GM19463 (cell line): Measurements from ENCODE around the gene TPMT.
"Not testable (repeated sequence)": the region's sequence is repeated elsewhere in the genome, so short reads cannot be mapped to it uniquely, and the experiment has no call there.

Experiments used
- ATAC-seq: cut with Tn5 transposase; IDR thresholded peaks from one replicate; pipeline ENCODE4 v1.9.1; 2021; ENCODE audit warnings: mild to moderate bottlenecking, moderate library complexity; ENCODE audit not compliant: unreplicated experiment

TPMT gene

DNA sequence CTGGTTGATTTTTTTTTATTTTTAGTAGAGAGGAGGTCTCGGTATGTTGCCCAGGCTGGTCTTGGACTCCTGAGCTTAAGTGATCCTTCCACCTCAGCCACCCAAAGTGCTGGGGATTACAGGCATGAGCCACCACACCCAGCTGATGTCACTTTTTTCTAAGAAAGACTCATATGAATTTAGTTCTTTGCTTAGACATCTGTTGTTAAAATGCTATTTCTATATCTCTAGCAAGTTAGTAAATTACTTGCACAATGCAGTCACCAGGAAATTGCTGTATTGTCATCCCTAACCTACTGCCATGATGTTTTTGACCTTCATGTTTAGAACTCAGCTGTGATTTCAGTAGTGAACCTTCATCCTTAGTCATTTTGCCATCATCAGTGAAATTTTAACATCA lies 6.0 kb upstream of the TPMT start:
- ATAC-seq = no peak

DNA sequence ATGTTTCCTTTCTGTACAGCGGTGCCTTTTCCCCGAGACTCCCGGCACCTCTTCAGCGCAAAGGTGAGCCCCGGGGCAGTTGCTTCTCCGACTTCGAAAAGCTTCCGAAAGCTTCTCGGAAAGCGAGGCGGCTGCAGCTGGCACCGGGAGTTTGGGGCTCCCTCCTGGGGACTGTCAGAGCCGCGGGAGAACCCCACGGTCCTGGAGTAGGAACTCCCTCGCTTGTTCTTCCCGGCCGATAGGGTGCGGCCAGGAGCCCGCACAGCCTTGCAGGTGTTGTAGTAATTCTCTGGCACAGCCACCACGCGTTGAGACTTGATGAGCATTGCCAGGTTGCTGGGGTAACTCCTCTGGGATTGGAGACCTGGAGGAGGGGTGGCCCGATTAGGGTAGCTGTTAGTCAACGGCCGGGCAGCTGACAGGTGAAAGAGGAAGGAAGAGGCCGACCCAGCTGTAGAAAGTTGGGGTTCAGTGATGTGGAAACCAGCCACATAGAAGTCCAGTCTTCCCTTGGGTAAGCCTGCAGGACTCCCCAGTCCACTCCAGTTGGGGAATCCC lies 1.1 kb upstream of the TPMT start:
- ATAC-seq = peak; percentile 29

DNA sequence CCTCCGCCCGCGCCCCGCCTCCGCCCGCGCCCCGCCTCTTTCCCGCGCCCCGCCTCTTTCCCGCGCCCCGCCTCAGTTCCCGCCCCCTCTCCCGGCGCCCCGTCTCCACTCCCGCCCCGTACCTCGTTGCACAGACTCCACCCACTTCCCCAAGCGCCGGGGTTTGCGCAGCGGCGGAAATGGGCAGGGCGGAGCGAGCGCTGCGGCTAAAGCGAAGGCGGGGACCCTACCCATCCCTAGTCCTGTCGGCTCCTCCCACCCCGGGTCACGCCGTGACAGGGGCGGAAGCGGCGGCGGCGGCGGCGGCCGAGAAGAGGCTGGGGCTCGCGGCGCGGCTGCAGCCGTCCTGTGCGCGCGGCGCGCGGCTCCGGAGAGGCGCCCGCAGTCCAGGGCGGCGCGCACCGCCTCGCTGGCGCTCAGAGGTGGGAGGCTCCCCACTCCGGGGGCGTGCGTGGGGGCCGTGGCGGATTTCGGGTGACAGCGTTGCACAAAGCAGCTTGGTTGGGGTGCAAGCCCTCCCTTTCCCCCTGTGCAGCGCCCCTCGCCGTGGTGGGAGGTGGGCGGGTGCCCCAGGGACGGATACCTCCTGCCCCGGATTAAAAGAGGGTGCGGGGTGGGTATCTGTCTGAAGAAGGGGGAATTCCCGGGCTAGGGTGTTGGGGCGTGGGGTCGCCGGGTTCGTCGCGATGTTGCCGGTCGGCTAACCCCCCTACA lies 430 bp upstream of the TPMT start, which contains the start of gene KDM1B:
Gene KDM1B (plus strand): TSS at position 273 of the 714 bp plus-strand sequence. CDS start 4,474 bp downstream, outside the sequence.
- peak; percentile 86 for ATAC-seq

DNA sequence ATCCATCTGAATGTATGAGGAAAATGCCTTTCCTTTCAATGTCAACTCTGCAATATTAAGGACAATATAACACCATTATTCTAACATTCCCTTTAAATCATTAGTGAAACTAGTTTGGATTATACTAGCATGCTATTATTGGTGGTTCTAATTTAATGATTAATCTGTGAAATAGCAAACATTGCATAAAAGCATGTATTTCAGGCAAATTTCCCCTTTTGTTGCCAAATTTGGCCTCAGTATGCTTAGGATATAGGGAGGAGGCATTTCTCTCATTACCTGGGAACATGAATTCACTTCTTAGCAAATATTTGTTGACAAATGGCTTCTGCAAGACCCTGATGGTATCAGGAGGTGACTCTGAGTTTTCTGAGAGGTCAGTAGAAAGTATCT lies 1.6 kb downstream of the TPMT start:
- no peak for ATAC-seq

DNA sequence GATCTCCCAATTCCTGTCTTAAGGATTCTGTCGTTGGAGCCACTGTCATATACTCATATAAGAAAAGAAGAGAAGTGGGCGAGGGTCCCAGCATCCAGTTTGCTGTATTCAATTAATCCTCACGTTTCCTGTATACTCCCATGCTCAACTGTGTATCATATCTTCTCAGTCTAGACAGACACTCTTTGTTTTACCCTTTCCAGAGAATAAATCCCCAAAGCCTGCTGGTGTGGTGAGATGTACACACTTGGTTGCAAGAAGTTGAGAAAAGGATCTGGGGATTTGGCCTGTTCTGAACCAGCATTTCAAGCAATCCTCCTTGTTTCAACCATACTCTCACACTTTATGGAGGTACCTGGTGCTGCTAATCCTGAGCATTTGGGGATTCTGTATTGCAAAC lies 3.1 kb downstream of the TPMT start:
- ATAC-seq = no peak

DNA sequence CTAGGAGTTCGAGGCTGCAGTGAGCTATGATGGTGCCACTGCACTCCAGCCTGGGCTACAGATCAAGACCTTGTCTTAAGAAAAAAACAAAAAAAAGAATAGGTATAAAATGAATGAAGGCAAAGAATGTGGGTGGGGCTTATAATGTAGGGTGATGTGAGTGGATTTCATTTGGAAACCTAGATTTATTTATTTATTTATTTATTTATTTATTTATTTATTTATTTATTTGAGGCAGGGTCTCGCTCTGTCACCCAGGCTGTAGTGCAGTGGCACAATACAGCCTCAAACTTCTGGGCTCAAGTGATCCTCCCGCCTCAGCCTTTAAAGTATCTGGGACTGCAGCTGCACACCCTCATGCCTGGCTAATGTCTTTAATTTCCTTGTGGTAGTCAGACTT lies 3.5 kb downstream of the TPMT start:
- not testable (repeated sequence) for ATAC-seq

DNA sequence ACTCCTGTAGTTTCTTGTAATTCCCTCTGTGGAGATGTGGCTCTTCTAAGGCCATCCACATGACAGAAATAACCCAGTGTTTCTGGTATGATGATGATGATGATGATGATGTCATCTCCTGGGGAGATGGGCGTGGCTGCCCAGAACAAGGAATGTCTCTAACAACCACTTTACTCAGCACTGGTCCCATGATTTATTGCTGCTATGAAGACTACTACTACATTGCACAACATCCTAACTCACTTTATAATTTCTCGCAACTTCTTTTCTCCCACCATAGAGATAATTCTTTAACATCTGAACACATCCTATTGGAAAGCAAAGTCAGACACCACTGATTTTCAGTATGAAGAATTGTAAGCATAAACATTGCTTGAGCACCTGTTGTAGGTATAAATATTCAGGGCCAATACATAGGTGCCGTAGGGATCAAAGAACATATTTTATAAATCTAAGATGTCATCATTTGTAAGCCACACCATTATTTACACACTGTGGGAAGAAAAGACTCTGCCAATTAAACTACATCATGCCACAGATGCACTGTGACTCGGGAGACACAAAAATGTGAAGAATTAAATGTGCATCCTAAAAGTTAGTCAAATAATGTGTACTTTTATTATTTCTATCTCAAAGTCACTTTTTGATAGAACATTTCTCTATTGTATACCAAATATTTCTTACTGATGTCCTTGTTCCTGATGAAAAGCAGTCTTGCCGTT lies 6.4 kb downstream of the TPMT start:
- ATAC-seq = no peak

DNA sequence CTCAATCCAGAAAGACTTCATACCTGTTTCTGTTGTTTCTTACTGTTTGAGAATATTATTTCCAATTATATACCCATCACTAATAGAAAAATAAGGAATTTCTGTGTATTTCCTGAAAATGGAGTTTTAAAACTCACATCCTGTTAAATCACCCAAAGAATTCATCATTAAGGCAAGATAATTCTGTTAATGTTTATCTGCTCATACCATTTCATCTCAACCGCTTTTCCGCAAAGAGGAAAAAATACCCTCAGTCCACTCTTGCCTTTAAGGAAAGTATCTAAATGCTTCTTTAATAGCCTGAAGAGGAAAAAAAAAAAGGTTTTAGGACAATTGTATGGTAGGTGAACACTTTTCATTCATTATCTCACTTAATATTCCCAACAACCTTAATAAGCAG lies 7.3 kb downstream of the TPMT start:
- ATAC-seq = no peak

DNA sequence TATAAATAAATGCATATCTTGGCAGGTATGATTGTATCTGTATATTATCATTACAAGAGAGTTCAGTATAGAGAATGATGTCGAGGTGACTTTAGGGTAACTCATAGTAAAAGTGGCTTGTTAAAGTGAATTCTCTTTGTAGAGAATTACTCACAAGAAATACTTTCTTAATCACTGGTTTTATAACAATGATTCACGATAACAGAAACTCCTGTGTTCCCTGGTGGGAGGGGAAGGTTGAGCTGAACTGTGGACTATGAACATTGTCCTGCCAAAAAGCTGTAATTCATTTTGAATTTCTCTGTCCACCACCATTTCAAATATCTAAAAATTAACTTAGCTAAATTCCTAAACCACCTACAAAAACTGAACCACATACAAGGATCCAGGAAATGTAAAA lies 7.7 kb downstream of the TPMT start:
- no peak for ATAC-seq

DNA sequence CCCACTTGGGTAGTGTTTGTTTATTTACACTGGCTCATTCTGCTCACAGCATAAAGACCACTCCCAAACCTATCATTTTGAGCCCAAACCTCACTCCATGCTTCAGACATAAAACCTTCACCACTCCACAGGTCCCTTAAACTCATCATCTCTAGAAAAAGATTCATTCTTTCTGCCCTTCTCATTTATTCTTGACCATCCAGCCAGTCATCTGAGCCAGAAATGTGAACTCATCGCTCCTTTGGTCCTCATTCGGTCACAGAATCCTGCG lies 12.4 kb downstream of the TPMT start:
- ATAC-seq = no peak

DNA sequence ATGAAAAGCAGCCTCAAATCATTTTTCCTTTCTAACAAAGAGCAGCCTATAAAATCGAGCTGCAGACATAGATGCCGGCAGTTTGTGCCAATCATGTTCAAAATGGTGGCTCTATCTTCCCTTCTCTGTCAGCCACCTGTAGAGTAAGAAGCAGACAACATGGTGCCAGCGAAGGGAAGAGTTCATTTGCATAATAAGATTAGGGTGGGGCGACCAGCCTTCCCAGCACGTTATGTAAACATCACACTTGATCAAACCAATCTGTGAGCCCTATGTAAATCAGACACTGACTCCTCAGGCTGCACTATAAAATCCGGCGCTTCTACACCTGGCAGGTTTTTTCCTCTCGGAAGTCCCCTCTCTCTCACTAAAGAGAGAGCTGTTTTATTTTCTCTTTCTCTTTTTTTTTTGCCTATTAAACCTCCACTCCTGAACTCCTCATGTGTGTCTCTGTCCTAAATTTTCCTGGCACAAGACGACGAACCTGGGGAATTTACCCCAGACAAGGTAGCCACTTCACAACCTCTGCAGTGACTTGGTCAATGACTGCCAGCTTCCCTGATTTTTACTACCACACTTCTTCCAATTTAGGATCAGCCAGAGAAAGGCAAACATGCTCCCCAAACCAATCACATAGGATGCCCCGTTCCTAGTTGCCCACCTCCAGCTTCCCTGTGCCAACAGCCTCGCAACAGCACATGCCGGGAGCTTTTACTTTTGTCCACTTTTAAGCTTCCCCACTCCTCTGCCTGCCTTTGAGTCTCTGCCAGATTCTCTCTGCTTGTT lies 12.9 kb downstream of the TPMT start:
- no peak for ATAC-seq

DNA sequence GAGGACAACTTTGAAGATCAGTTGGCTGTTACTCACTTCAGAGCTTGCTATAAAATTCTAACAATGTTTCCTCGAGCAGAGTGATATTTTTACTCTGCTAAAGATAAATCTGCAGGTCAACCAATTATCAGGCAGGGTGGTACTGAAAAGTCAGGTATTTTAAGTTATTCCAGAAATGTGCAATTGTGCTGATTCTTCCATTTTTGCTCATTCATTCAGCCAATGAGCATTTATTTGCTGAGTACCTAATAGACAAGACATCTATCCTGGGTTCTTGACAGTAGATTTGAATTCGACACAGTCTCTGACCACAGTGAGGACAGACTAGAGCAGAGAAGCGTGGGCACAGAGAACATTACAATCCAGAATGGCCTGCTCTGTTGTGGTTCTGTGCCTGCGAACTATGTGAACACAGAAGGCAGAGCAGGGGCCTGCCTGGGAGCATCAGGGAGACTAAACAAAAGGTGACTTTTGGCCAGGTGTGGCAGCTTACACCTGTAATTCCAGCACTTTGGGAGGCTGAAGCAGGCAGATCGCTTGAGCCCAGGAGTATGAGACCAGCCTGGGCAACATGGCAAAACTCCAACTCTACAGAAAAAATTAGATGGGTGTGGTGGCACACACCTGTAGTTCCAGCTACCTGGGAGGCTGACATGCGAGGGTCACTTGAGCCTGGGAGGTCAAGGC lies 14.8 kb downstream of the TPMT start:
- no peak for ATAC-seq

DNA sequence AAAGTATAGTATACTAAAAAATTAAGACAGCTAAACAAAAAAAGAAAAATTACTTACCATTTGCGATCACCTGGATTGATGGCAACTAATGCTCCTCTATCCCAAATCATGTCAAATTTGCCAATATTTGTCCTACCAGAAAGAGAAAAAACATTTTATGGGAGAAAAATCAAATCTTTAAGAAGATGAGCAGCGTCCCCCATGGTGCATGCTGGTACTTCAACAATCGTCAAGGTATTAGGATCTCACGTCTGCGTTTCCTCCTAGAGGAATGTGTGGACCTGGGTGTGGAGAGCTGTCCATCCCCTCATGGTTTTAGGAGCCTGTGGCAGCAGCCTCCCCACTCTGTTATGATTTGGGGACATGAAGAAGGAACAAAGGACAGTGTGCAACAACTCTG lies 16.0 kb downstream of the TPMT start:
- no peak for ATAC-seq

DNA sequence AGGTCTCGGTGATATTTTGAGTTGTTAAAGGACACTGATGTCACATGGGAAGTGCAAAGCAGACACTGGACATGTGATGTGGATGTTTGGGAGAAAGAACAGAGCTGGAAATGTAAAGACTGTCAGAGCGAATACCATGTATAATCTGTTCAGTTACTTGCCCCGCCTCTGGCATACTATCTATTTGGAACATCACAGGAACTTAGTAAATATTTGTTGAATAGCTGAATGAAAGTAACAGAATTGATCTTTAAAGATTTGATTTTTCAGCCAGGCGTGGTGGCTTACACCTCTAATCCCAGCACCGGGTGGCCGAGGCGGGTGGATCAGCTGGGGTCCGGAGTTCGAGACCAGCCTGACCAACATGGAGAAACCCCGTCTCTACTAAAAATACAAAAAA lies 18.6 kb downstream of the TPMT start:
- no peak for ATAC-seq

DNA sequence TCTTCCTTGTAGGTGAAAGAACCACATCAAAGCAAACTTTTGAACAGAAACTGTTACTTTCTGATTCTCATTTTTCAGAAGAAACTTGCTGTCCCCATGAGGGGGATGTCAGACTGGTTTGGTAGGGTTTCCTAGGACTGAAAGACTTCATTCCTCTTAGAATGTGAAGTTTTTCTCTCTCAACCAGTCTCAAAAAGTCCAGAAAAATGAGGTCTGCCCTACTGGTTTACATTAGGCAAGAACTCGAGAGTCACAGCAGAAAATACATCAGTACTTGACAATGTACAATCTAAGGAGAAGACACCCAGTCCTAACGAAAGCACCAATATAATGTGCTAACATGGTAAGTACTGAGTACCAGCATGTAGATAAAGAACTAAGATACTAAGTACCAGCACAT lies 19.7 kb downstream of the TPMT start:
- ATAC-seq = no peak

DNA sequence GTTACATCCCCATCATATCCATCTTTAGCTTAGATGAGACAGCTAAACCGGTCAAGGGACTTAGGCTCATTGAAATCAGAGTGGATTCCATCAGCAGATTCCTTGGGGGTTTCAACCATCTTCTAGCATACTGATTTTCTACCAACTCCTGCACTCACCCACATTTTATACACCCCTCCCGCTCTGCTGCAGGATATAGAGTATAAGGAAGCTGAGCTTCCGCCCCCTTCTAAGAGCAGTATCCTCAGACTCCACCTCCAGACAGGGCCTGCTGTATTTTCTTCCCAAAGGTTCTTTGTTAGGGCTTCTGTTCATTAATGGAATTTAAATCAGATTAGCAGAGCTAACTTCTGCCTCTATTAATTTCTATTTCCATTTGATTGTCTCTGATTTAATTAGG lies 22.5 kb downstream of the TPMT start:
- no peak for ATAC-seq

DNA sequence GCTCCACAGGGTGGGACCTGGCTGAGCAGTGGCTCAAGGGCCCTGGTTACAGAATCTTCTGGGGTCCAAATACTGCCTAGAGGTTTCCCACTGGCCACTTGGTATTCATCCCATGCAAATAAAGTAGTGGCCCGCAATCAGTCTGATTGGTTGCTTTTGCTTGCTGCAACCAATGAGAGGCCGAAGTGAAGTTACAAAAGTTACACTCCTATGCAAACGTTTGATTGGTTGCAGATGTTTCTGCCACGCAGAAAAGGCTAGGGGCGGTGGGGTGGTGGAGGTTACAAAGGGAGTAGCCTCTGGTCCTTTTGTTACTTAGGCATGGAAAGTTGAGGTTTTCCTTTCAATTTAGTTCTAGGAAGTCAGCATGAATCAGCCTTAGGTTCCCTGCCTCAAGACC lies 28.8 kb downstream of the TPMT start:
- no peak for ATAC-seq

DNA sequence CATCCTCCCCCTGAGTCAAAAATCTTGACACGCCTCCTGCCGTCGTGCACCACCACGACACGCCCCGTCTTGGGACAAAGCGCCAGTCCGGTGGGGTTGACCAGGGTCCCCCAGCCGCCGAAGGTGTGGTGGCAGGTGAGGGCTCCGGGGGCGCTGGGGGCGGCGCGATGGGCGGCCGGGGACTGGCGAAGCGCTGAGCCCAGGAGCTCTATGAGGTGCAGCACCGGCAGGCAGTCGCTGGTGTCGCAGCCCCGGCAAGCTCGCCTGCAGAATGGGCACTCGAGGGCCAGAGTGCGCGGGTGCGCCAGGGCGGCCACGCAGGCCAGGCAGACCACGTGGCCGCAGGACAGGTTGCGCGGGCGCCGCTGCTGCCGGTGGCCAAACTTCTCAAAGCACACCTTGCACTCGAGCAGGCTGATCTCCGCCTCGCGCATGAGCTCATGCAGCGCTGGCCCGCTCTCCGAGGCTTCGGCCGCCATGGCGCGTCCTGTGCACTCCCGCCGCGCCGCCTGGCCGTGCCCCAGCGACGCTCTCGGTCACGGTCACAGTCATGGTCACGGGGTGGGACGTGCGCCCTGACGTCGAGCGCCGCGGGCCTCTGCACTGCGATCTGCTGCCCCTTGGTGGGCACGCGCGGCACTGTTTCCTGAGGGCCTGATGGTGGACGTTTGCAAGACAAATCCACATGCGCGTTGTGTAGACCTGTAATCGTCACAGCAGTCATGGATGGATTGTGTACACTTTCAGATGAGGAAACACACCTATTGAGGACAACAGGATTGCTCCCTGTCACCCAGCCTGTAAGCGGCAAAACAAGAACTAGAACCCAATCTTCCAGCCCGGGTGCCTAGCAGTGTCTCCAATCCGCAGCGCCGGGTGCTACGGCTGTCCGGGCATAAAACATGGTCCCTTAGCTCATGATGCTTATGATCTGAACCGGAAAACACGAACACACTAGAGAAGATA lies 32.5 kb downstream of the TPMT start, which contains the start of gene NHLRC1:
Gene NHLRC1 (minus strand): TSS at position 550 of the 966 bp plus-strand sequence. CDS start 71 bp downstream, at position 479.
- peak; percentile 100 for ATAC-seq

DNA sequence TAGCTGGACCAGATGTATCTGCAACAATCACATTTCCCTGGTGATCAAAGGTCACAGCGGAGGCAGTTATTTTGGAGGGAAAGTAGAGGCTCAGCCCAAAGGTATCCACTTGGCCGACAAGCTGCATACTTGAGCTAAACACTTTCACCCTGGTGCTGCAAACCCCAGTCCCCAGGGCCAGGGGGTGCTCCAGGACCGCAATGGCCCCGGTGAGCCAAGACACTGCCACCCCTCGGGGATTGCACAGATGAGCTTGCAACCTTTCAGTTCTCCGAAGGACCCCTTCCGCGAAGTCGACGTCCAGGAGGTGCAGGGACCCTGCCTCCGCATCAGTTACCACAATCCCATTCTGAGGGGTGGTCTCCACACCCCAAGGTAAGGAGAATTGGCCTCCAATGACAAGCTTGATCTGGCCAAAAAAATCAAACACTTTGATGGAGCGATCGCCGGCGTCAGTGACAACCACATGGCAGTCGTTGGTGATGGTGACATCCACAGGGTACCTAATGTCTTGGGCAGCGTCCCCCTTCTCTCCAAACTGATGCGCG lies 33.2 kb downstream of the TPMT start:
- ATAC-seq = no peak

DNA sequence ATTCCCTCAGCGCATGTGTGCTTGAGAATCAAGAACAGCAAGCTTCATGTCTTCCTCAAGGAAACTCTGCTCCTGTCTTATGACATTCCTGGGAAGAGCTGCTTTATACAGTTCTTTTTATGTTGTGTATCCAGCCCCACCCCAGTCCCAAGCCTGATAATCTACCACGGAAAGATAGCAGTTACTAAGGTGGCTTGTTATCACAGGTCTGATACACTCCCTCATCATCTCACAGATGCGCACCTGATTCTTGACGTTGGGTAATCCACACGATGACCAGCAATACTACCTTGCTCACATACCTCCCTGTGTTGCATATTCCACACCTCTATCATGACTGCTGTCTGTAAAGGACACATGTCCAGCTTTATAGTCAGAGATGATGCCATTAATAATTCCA lies 35.6 kb downstream of the TPMT start:
- ATAC-seq = no peak
